CD14-positive monocyte (primary cell): ENCODE measurements around the gene DCAF8L2. TPM values are rescaled to one million over a fixed set of nuclear protein-coding genes. Genes with fewer than 3 reads are reported as not detected.

Experiments used
- DNase-seq, 3 donors: peaks; one replicate each; pipeline ENCODE4 v3.0.0-alpha.2; 2011 to 2022
- H2AFZ ChIP-seq: 2 replicates; pipeline ENCODE4 v1.6.0; 2012; ENCODE audit warnings: mild to moderate bottlenecking, low read depth, low read length, inconsistent platforms; ENCODE audit not compliant: insufficient read depth, poor library complexity, severe bottlenecking
- H3K27ac ChIP-seq, 2 donors: 1 replicate in 1 of 2; 2 replicates in 1 of 2; pipeline ENCODE4 v1.5.1; 2012 to 2013; ENCODE audit warnings: low read length in 2 of 2, control low read depth in 1 of 2, inconsistent platforms in 1 of 2, low read depth in 1 of 2, mild to moderate bottlenecking in 1 of 2
- H3K27me3 ChIP-seq, 2 donors: one replicate each; pipeline versions ENCODE4 v1.6.0 to v1.6.1; 2011 to 2013; ENCODE audit warnings: low read length in 2 of 2; ENCODE audit not compliant: control insufficient read depth in 2 of 2, insufficient read depth in 2 of 2
- H3K36me3 ChIP-seq, 2 donors: replicated peaks in 1 of 2; 1 replicate in 1 of 2; 2 replicates in 1 of 2; pipeline versions ENCODE4 v1.5.1 to v1.6.1; 2012 to 2013; ENCODE audit warnings: low read length in 2 of 2, control low read depth in 1 of 2, inconsistent platforms in 1 of 2, mild to moderate bottlenecking in 1 of 2; ENCODE audit not compliant: insufficient read depth in 2 of 2, control insufficient read depth in 1 of 2
- H3K4me1 ChIP-seq, 2 donors: 1 replicate in 1 of 2; 2 replicates in 1 of 2; pipeline versions ENCODE4 v1.5.1 to v1.6.1; 2012 to 2013; ENCODE audit warnings: low read length in 2 of 2, control low read depth in 1 of 2, inconsistent platforms in 1 of 2, mild to moderate bottlenecking in 1 of 2, moderate library complexity in 1 of 2; ENCODE audit not compliant: insufficient read depth in 2 of 2, control insufficient read depth in 1 of 2
- H3K4me2 ChIP-seq: replicated peaks from 2 replicates; pipeline ENCODE3; 2012; ENCODE audit warnings: low read length, moderate library complexity, mild to moderate bottlenecking; ENCODE audit not compliant: poor library complexity, severe bottlenecking; ENCODE audit errors: extremely low read depth
- H3K4me3 ChIP-seq, 3 experiments: fragments of 200-600 bp in 1 of 3; sonication (generic) in 1 of 3; replicated peaks in 1 of 3; 1 replicate in 2 of 3; 2 replicates in 1 of 3; pipeline ENCODE4 v1.5.1; 2011 to 2013; ENCODE audit warnings: low read length in 3 of 3, mild to moderate bottlenecking in 3 of 3, control low read depth in 2 of 3, low read depth in 2 of 3, inconsistent platforms in 1 of 3, moderate library complexity in 1 of 3
- H3K79me2 ChIP-seq: 2 replicates; pipeline ENCODE4 v1.6.0; 2012; ENCODE audit warnings: mild to moderate bottlenecking, control low read depth, inconsistent platforms, low read length, moderate library complexity; ENCODE audit not compliant: insufficient read depth
- H3K9ac ChIP-seq: 2 replicates; pipeline ENCODE4 v1.6.0; 2017; ENCODE audit warnings: low read length, mild to moderate bottlenecking; ENCODE audit not compliant: insufficient read depth, poor library complexity, severe bottlenecking
- H3K9me3 ChIP-seq, 2 donors: replicated peaks in 1 of 2; 1 replicate in 1 of 2; 2 replicates in 1 of 2; pipeline versions ENCODE4 v1.5.1 to v1.6.1; 2012 to 2013; ENCODE audit warnings: low read length in 2 of 2, control low read depth in 1 of 2; ENCODE audit not compliant: control insufficient read depth in 1 of 2, insufficient read depth in 1 of 2
- H4K20me1 ChIP-seq: 2 replicates; pipeline ENCODE4 v1.6.0; 2012; ENCODE audit warnings: mild to moderate bottlenecking, low read length, control low read depth, moderate library complexity; ENCODE audit not compliant: insufficient read depth
- H3K27ac Mint-ChIP-seq, 7 donors: one replicate each; pipeline ENCODE4 v1.8.0; 2020; ENCODE audit warnings: mild to moderate bottlenecking in 7 of 7, mixed read lengths in 7 of 7, moderate library complexity in 6 of 7, inconsistent platforms in 2 of 7
- H3K27me3 Mint-ChIP-seq, 3 donors: one replicate each; pipeline ENCODE4 v1.8.0; 2021 to 2022; ENCODE audit warnings: low read depth in 3 of 3, mild to moderate bottlenecking in 3 of 3, mixed read lengths in 3 of 3, moderate library complexity in 3 of 3, inconsistent platforms in 1 of 3
- H3K36me3 Mint-ChIP-seq, 2 donors: one replicate each; pipeline ENCODE4 v1.8.0; 2020; ENCODE audit warnings: mixed read lengths in 2 of 2, inconsistent platforms in 1 of 2, mild to moderate bottlenecking in 1 of 2
- H3K4me1 Mint-ChIP-seq: one replicate; pipeline ENCODE4 v1.8.0; 2020; ENCODE audit warnings: mild to moderate bottlenecking, mixed read lengths
- H3K4me3 Mint-ChIP-seq, 2 donors: one replicate each; pipeline ENCODE4 v1.8.0; 2020; ENCODE audit warnings: mild to moderate bottlenecking in 2 of 2, mixed read lengths in 2 of 2, moderate library complexity in 1 of 2
- H3K9me3 Mint-ChIP-seq, 7 donors: one replicate each; pipeline ENCODE4 v1.8.0; 2020 to 2022; ENCODE audit warnings: mixed read lengths in 7 of 7, mild to moderate bottlenecking in 6 of 7, moderate library complexity in 6 of 7, inconsistent platforms in 2 of 7
- WGBS: methylation state at CpG from one replicate; pipeline ENCODE4 v1.1.5; 2013; ENCODE audit warnings: missing lambda C conversion rate; ENCODE audit not compliant: insufficient coverage; 5-methylcytosine and 5-hydroxymethylcytosine counted together
- intact Hi-C, 2 donors: fragments of 100-400 bp; cut with micrococcal nuclease; formaldehyde crosslinking; loops; one replicate each; pipeline versions ENCODE4 v1.15.0 to v1.15.1; 2023
- polyA plus RNA-seq, 3 donors: library from polyadenylated mRNA; depleted of rRNA in 1 of 3; unstranded in 2 of 3; stranded (reverse) in 1 of 3; fragments of 300-500 nt in 2 of 3; fragments of >200 nt in 1 of 3; fragmentation: Illumina TruSeq in 2 of 3; gene quantifications; 1 replicate in 2 of 3; 2 replicates in 1 of 3; pipeline ENCODE4 v1.2.3, GENCODE V29; 2012 to 2021
- TF ChIP-seq, protein P1 (sequence below): fragments of 200-600 bp; IDR thresholded peaks from one replicate; pipeline ENCODE4 v1.8.0; 2022; ENCODE audit warnings: antibody characterized with exemption, mild to moderate bottlenecking

Gene DCAF8L2
- polyA plus RNA-seq, 3 donors: not detected

DNA sequence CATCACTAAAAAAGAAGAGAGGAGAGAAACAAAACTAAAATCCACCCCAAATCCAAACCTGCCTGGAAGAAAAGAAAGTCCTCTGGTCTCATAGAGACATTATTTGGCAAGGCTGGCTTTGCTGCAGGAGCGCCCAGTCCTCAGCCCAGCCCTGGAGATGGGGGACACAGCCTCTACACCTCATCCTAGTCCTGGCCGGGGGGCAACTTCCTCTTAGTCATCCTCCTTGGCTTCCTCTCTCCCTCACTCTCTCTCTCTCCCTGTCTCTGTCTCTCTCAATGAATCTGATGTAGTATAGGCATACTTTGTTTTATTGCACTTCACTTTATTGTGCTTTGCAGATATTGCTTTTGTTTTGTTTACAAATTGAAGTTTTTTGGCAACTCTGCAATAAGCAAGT is 161.8 kb downstream of the DCAF8L2 start:
- peaks cover 0 to 18% of the 10 kb centered on the region in 2 donors for H3K9me3 ChIP-seq
- H3K36me3 ChIP-seq: no peaks in the 10 kb centered on the region
- H3K4me1 ChIP-seq: no peaks in the 10 kb centered on the region
- Mint-ChIP-seq H3K9me3 (peaks cover 2 to 10% (median 7%) of the 10 kb centered on the region in 7 donors), H3K4me3 (no peak overlapping the region), H3K27me3 (peaks cover 0 to 2% (median 0%) of the 10 kb centered on the region in 3 donors), H3K27ac (no peak overlapping the region), H3K36me3 (no peaks in the 10 kb centered on the region), H3K4me1 (no peaks in the 10 kb centered on the region)
- TF ChIP-seq, protein P1, sequence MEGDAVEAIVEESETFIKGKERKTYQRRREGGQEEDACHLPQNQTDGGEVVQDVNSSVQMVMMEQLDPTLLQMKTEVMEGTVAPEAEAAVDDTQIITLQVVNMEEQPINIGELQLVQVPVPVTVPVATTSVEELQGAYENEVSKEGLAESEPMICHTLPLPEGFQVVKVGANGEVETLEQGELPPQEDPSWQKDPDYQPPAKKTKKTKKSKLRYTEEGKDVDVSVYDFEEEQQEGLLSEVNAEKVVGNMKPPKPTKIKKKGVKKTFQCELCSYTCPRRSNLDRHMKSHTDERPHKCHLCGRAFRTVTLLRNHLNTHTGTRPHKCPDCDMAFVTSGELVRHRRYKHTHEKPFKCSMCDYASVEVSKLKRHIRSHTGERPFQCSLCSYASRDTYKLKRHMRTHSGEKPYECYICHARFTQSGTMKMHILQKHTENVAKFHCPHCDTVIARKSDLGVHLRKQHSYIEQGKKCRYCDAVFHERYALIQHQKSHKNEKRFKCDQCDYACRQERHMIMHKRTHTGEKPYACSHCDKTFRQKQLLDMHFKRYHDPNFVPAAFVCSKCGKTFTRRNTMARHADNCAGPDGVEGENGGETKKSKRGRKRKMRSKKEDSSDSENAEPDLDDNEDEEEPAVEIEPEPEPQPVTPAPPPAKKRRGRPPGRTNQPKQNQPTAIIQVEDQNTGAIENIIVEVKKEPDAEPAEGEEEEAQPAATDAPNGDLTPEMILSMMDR: no peak
- no peaks in the 10 kb centered on the region for H3K79me2 ChIP-seq
- H2AFZ ChIP-seq: no peak overlapping the region
- H3K9ac ChIP-seq: no peak overlapping the region
- H4K20me1 ChIP-seq: no peaks in the 10 kb centered on the region
- no peak for DNase-seq
- no peak overlapping the region for H3K4me3 ChIP-seq
- H3K27ac ChIP-seq: no peak overlapping the region
- intact Hi-C loops: no loop called here
- WGBS: no CpG with 5 or more reads among the region's 2 CpGs
- H3K4me2 ChIP-seq: no peak overlapping the region
- H3K27me3 ChIP-seq: no peaks in the 10 kb centered on the region

DNA sequence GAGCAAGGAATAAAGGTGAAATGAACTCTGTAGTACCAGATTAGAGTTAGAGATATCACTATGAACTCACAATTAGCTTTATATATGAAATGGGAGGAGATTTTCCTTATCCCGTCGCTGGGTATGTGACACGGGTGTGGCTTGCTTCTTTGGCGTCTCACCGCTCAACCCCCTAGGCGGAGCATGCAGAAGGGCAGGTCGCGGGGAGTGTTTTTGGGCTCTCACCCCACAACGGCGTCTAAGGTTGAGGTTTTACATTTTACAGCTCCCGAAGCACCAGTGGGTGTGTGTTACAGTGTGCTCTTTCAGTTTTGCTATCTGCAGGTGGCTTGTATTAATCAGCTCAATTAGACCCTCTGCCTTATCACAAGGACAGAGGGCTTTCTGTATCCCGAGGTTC is 175.6 kb downstream of the DCAF8L2 start:
- Histone ChIP-seq H3K9me3 (no peaks in the 10 kb centered on the region), H3K9ac (no peak overlapping the region), H4K20me1 (no peaks in the 10 kb centered on the region), H3K4me3 (no peak overlapping the region), H3K4me1 (no peaks in the 10 kb centered on the region), H3K4me2 (no peak overlapping the region), H3K79me2 (no peaks in the 10 kb centered on the region), H2AFZ (no peak overlapping the region), H3K36me3 (no peaks in the 10 kb centered on the region), H3K27me3 (no peaks in the 10 kb centered on the region), H3K27ac (no peak overlapping the region)
- WGBS: no CpG with 5 or more reads among the region's 12 CpGs
- Mint-ChIP-seq H3K4me1 (no peaks in the 10 kb centered on the region), H3K36me3 (no peaks in the 10 kb centered on the region), H3K27ac (no peak overlapping the region), H3K4me3 (no peak overlapping the region), H3K27me3 (no peaks in the 10 kb centered on the region), H3K9me3 (peaks cover 0 to 2% (median 0%) of the 10 kb centered on the region in 7 donors)
- intact Hi-C loops: no loop called here
- TF ChIP-seq, protein P1: no peak
- no peak for DNase-seq
